HG02852 (cell line): ENCODE data around the gene STK32C.
"Not testable (repeated sequence)": the region's sequence is repeated elsewhere in the genome, so short reads cannot be mapped to it uniquely, and the experiment has no call there.

Source experiments
- ATAC-seq: cut with Tn5 transposase; IDR thresholded peaks from one replicate; pipeline ENCODE4 v1.9.1; 2021; ENCODE audit warnings: mild to moderate bottlenecking, moderate library complexity; ENCODE audit not compliant: unreplicated experiment

STK32C gene

DNA sequence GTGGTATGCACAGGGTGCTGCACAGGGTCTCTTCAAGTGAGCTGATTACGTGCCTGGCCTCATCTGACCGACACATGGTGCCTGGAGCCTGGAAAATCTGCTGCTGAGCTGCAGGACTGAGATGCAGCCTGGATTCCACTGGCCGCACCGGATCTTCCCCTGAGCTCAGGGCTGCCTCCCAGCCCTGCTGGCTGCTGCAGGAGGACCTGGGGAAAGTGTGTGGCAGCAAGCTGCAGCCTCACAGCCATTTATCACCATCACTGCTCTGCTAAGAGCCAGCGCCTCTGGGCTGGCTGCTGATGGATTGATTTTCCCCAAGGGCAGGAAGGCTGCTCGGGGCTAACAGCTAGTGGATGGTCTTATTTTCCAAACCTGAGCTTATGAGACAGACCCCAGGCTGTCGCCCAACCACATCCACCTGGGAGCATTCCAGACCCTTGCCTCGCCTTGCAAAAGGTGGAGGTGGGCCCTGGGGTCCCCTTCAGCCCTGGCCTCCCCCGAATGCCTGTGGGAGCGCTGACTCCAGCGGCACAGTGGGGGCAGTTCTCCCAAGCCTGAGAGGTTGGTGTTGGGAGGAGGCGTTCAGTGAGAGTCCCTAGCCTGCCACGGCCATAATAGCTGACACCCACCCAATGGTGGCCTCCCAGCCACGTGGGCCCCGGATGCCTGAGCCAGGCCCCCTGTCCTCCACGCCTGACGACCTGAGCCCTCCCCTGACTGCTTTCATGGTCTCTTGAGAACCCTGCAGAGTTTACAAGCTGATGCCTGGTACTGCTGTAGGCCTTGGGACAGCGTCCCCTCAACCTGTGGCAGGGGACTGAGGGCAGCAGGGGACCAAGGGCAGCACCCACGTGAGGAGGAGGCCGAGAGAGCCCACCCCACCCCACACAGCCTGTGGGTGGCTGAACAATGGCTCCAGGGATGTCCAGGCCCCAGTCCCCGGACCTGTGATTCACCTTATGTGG is 38.2 kb downstream of the STK32C start:
- ATAC-seq, result no peak

DNA sequence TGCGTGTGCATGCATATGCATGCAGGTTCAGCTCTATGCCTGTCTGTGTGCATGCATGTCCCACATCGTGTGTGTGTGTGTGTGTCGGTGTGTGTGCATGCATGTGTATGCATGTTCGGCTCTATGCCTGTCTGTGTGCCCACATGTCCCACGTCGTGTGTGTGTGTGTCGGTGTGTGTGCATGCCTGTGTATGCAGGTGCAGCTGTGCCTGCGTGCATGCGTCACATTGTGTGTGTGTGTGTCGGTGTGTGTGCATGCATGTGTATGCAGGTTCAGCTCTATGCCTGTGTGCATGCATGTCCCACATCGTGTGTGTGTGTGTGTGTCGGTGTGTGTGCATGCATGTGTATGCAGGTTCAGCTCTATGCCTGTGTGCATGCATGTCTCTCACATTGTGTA is 39.8 kb downstream of the STK32C start:
- not testable (repeated sequence) for ATAC-seq

DNA sequence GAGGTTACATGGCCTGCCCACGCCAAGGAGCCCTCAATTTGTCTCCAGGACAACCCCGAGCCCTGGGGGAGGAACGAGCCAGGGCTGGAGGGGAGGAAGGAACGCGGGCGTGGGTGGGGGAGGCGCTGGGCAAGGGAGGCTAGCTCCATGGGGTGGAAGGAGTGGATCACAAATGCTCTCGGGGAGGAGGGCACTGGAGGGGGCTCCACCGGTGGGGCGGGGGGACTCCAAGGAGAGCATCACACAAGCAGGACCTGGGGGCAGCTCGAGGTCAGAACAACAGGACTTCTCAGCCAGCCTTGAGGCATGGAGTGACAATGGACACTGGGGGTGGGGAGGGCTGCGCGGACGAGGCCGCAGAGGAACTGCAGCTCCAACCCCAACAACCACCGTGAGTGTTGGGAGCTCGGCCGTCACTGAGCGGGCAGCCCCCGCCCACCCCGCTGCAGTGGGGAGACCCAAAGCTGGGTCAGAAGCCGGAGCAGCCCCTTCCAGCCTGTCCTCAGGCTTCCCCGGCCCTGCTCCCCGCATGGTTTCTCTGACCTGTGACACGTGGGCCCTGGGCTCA is 41.1 kb downstream of the STK32C start:
- ATAC-seq, result no peak

DNA sequence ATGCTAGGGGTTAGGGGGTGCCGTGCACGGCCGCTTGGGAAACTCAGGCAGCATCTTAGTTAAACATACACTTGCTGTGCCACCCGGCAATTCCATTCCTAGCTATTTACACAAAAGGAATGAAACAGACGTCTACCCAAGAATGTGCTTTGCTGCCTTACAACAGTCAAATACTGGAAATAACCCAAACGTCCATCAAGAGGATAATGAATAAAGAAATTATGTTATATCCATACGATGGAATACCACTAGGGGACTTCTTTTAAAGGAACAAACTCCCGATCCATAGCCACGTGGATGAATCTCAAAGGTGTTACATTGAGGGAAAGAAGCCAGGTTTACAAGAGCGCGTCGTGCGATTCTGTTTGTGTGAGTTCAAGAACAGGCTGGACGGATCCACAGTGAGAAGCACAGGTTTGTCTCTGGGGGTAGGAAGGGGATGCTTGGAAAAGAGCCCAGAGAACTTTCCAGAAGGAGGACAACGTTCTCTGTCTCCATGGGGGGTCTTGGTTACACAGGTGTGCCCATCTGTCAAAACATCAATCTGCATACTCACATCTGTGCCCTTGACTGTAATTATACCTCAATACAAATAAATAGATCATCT is 41.8 kb downstream of the STK32C start:
- ATAC-seq, result no peak

DNA sequence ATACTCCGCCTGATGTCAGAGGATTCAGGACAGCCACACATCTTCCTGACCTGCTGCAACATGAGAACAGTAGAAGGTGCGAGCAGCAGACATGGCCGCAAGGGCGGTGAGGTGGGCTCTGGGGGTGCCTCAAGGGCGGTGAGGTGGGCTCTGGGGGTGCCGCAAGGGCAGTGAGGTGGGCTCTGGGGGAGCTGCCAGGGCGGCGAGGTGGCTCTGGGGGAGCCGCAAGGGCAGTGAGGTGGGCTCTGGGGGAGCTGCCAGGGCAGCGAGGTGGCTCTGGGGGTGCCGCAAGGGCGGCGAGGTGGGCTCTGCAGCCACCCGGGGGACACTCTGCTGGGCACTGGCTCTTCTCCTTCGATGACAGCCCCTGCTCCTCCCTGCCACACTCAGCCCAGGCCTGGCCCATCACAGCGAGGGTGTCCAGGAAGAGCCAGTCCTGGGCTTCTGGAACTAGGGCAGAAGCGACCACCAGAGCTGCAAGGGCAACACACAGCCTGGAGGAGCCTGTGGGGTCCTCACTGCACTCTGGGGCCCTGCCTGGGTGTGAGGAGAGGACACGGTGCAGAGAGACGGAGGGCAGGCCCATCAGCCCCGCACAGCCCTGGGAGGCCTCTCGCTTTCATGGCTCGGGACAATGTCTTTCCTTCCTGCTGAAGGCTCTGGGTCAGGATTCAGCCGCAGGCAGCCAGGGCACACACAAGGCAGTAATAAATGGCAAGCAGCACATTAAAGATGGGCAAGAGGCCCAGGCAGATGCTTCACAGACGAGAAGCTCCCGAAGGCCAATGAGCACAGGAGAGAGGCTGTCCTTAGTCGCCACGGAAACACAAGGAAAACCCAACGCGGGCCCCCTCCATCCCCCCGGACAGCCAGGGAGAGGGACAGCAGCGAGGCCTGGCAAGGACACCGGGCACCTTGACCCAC is 42.5 kb downstream of the STK32C start:
- no peak for ATAC-seq

DNA sequence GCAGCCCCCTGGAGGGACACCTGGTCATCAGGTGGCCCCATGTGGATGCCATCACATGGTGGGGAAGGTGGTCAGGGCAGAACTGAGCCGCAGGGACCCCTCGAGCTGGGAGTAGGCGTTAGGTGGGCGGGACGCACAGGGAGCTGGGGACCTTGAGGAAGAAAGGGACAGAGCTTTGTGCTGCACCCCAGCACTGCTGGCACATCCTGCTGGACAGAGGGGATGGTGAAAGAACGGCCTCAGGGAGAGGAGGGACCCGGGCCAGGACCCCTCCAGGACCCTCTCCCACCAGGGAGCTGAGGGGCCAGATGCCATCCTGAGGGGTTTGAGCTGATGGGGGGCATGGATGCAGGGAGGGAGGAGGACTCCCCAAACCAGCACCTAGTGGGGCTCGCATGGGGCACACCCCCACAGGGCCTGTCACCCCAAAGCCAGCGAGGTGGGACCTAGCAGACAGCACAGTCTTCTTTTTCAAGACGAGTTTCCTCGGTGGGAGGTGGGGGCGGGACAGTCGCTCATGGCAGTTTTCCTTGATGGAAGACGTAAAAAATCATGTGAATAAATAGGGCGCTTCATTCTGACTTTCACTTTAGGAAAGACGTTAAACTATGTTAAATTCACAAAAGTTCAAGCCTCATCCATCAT is 43.3 kb downstream of the STK32C start:
- no peak for ATAC-seq

DNA sequence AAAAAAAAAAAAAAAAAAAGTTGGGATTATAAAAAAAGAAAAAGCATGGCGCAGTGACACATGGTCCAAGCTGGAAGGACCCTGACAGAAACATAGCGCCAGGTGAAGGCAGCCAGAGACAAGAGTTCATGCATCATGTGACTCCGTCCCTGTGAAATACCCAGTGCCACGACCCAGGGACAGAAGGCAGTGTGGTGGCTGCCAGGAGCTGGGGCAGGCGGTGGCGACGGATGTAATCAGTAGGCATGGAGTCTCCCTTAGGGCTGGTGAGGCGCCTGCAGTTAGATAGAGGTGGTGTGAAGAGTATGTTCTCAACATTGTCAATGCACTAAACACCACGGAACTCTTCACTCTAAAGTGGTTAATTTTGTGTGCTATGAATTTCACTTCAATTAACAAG is 43.9 kb downstream of the STK32C start:
- no peak for ATAC-seq

DNA sequence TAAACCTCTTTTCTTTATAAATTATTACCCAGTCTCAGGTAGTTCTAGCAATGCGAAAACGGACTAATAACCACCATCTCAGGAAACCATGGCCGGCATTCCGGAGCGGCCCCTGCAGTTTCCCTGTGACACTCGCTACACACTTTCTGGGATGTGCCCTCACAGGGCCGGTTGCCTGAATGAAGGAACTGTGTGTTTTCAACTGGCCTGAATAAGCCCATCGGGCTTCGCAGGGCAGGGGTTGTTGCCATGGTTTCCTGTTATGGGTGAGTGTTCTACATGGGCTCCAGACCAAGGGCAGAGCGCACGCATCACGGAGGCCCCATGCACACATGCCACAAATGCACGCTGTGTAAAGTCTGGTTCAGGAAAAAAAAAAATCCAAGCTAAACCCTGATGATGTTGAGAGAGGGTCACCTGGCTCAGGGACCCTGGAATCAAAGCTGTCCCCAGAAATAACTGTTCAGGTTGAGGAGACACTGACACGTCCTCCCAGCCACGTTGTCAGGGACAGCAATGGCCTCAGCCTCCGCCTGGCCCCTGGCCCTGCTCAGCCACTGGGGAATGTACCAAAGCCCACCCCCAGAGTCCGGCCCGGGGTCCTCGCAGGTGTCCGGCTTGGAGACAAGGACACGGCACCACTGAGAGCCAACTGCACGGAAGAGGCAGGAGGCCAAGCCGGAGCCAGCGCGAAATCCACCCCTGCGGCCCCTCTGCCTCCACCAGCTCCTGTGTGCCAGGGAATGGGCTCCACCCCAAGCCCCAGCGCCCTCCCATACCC is 47.9 kb downstream of the STK32C start:
- no peak for ATAC-seq

DNA sequence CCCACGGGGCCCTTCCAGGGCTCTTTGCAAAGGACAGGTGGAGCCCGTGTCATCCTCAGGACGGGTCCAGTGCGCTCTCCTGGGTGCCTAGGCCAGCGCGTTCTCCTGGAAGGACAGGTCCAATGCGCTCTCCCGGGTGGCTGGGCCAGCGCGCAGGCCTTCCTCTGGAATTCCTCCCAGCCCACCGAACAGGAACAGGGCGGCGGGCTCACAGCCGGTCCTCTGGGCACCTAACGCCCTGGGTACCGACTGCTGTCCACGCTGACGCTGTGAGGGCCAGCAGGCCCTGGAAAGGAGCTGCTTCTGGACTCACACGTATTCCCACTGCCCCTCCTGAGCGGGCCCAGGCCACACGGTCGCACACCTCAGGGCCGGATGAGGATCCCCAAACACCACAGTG is 49.3 kb downstream of the STK32C start:
- ATAC-seq, result no peak

DNA sequence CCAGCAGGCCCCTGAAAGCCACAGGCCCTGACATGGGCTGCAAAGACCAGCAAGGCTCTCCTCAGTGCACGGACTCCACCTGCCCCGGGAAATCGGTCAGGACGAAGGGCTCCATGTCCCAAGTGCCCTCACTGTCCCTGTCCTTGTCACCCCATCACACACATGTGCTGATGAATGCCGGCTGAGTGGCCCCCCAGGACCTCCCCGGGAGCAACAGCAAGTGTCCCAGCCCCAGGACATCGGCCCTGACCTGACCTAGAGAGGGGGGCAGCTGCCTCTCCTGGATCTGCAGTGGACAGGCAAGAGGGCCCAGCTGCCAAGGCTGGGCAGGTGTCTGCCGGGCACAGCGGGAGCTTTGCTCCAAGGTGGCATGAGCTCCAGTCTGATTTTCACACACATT is 49.8 kb downstream of the STK32C start:
- no peak for ATAC-seq

DNA sequence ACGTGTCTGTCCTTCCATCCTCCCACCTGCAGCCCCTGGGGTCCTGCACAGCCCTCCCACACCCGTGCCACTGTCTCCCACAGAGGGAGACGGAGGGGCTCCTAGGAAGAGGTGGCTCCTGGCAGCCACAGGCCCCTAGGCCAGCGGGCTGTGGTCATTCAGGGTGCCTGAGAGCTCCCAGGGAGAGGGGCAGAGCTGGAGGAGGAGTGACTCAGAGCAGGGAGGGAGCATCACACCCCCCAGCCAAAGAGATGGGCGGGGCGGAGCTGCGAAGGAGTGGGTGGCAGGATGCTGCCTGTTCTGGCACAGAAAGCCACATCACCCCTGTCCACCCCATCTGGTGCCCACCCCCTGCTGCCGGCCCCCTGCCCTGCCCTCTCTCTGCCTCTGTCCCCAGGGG is 50.5 kb downstream of the STK32C start:
- no peak for ATAC-seq

DNA sequence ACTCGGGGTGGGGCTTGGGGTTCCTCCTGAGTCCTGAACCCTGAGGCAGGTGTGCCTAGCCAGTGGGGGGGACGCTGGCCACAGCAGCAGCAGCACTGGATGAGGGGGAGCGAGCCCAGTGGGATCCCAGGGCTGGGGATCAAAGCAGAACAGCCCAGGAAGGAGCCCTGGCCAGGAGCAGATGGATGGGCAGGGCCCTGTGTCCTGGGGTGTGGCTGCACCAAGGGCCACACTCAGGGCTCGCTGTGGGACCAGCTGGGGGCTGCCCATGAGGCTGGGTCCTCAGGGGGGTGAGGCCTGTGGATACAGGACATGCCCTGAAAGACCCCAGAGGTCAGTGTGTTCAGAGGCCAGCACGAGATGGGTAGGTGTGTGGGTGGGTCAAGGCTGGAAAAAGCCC is 50.9 kb downstream of the STK32C start:
- ATAC-seq, result no peak

DNA sequence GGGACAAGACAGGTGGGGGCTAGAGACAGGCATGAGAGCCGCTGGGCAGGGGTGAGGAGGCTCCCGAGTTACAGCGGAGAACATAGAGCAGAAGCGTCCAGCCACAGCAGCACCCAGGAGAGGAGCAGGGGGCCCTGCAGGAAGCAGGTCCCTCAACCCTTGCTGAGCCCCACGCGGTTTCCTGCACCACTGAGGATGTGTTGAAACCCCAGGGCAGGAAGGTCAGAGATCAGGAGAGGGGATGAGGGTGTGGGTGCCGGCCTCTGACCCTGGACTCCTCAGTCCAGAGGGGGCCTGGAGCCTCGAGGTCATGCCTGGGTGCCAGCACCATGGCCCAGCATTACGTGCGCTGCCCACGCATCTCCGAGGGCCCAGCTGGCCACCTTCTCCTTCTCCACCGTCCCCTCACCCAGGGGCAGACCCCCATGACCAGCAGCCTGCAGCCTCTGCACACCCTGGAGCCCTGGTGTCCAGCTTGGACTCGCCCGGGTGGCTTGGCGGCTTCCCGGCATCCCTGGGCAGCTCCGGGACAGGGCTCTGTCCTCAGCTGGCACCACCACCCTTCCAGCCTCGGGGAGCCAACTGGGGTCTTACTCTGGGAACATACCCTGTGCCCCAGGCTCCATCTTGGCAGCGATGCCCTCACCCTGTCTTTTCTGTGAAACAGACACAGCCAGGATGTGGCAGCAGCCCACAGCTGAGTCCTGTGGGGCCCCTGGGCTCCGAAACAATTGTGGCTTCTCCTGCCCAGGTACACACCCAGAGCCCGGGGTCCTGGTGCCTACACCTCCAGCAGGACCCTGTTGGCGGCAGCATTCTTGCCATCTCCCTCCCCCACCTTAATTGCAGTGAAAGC is 52.0 kb downstream of the STK32C start:
- no peak for ATAC-seq

DNA sequence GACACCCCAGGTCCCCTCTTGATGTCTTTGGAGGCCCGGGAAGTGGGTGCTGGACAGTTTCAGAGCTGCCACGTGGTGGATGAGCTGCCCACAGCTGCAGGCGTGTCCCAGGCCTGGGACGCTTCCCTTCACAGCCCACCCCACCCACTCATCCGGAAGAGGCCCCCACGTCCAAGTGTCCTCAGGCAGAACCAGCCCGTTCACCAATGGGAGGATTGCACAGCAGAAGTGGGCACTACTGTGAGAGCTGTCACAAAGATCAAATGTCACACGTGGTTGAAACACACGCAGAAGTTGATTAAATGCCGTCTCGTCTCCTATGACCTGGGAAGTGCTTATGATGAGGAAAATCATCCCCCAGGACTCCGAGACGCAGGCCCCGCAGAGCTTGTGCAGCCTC is 52.9 kb downstream of the STK32C start:
- ATAC-seq, result no peak

DNA sequence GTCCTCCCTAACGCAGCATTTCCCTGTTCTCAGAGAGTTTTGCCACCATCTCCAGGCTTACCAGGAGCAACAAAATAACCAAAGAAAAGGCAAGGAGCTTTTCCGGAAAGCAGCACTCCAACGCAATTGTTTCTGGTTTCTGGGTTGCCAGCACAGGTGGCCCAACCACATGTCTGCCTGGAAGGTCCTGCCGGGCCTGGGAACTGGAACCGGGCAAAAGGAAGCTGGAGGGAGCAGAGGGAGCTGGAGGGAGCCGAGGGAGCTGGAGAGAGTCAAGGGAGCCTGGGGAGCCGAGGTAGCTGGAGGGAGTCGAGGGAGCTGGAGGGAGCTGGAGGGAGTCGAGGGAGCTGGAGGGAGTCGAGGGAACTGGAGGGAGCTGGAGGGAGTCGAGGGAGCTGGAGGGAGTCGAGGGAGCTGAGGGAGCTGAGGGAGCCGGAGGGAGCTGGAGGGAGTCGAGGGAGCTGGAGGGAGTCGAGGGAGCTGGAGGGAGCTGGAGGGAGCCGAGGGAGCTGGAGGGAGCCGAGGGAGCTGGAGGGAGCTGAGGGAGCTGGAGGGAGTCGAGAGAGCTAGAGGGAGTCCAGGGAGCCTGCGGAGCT is 54.6 kb downstream of the STK32C start:
- no peak for ATAC-seq

DNA sequence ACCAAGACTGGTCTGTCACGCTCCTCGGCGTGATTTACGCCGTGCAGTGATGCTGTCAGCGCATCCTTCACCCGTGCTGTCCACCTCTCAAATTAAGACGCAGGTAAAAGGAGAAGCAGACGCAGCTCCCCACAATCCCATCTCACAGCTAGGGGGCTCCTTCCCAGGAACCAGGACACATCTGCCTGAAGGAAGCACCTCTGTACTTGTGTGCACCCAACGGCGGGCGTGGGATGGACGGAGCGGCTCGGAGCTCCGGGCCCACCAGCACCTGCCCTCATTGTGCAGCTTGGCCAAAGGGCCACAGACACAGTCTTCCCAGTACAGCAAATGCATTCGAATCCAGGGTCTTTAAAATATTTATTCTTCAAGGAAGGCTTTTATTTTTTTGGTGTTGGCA is 55.3 kb downstream of the STK32C start:
- no peak for ATAC-seq

DNA sequence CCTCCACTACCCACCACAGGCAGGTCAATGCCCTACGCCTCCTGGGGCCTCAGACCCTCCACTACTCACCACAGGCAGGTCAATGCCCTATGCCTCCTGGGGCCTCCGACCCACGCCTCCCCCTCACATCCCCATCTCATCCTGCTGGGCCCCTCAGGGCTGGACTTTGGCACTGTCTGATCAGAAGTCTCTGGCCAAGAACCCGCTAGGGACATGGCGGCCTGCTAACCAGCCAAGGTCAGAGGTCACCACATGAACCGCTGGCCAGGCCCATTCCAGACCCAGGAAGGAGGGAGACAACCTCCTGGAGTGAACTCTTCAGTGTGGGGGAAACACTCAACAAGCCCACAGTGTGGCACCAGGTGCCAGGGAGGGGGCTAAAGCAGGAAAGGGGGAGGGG is 55.8 kb downstream of the STK32C start:
- no peak for ATAC-seq
